GM23338 (cell line): ENCODE results near the gene TBX1. TPM values are rescaled to one million over a fixed set of nuclear protein-coding genes. Genes with fewer than 3 reads are reported as not detected.
A peak's percentile ranks its signal among the peaks of the same experiment; 100 is the strongest.

Experiments
- ATAC-seq: fragments of 200-7000 bp; cut with Tn5 transposase; 3 replicates; pipeline ENCODE4 v1.9.1; 2020
- DNase-seq: peaks from one replicate; pipeline ENCODE4 v3.0.0-alpha.2; 2015; ENCODE audit warnings: low spot score
- H2AFZ ChIP-seq: fragments of 200-600 bp; sonication (generic); 2 replicates; pipeline ENCODE4 v1.8.0; 2016; ENCODE audit warnings: antibody characterized with exemption, mild to moderate bottlenecking, moderate library complexity
- H3F3A ChIP-seq: fragments of 200-600 bp; sonication (generic); replicated peaks from 2 replicates; pipeline ENCODE4 v1.8.0; 2017; ENCODE audit warnings: antibody characterized with exemption, mixed run types, low read depth
- H3K27ac ChIP-seq: fragments of 200-600 bp; sonication (generic); 2 replicates; pipeline ENCODE4 v1.6.1; 2016; ENCODE audit warnings: low read depth
- H3K27me3 ChIP-seq: fragments of 200-600 bp; sonication (generic); 2 replicates; pipeline ENCODE4 v1.8.0; 2016; ENCODE audit warnings: mild to moderate bottlenecking, mixed run types, moderate library complexity; ENCODE audit not compliant: insufficient read depth
- H3K36me3 ChIP-seq: fragments of 200-600 bp; sonication (generic); 2 replicates; pipeline ENCODE4 v1.8.0; 2016; ENCODE audit warnings: mild to moderate bottlenecking; ENCODE audit not compliant: insufficient read depth
- H3K4me1 ChIP-seq: fragments of 200-600 bp; sonication (generic); 2 replicates; pipeline ENCODE4 v1.8.0; 2016; ENCODE audit warnings: mild to moderate bottlenecking, moderate library complexity; ENCODE audit not compliant: insufficient read depth
- H3K4me2 ChIP-seq: fragments of 200-600 bp; sonication (generic); 2 replicates; pipeline ENCODE4 v1.7.1; 2017; ENCODE audit warnings: mixed run types
- H3K4me3 ChIP-seq: fragments of 200-600 bp; sonication (generic); 2 replicates; pipeline ENCODE4 v1.6.1; 2016; ENCODE audit warnings: mixed run types
- H3K79me2 ChIP-seq: fragments of 200-600 bp; sonication (generic); replicated peaks from 2 replicates; pipeline ENCODE4 v1.8.0; 2017; ENCODE audit warnings: mild to moderate bottlenecking; ENCODE audit not compliant: insufficient read depth
- H3K9me2 ChIP-seq: fragments of 200-600 bp; sonication (generic); 2 replicates; pipeline ENCODE4 v1.8.0; 2017; ENCODE audit not compliant: insufficient read depth
- H4K20me1 ChIP-seq: fragments of 200-600 bp; sonication (generic); replicated peaks from 2 replicates; pipeline ENCODE4 v1.8.0; 2017; ENCODE audit warnings: mild to moderate bottlenecking; ENCODE audit not compliant: insufficient read depth
- H3K27ac Mint-ChIP-seq: 2 replicates; pipeline ENCODE4 v1.8.0; 2020; ENCODE audit warnings: inconsistent platforms, mild to moderate bottlenecking, moderate library complexity, mixed read lengths
- H3K27me3 Mint-ChIP-seq: 3 replicates; pipeline ENCODE4 v1.8.0; 2022; ENCODE audit warnings: low read depth, mild to moderate bottlenecking, moderate library complexity, mixed read lengths, inconsistent platforms; ENCODE audit not compliant: insufficient read depth, poor library complexity
- H3K36me3 Mint-ChIP-seq: 3 replicates; pipeline ENCODE4 v1.8.0; 2021; ENCODE audit warnings: low read depth, mild to moderate bottlenecking, inconsistent platforms, moderate library complexity, mixed read lengths
- H3K4me1 Mint-ChIP-seq: 3 replicates; pipeline ENCODE4 v1.8.0; 2020; ENCODE audit warnings: mild to moderate bottlenecking, inconsistent platforms, mixed read lengths
- H3K4me3 Mint-ChIP-seq: 3 replicates; pipeline ENCODE4 v1.8.0; 2021; ENCODE audit warnings: moderate library complexity, mild to moderate bottlenecking, inconsistent platforms, mixed read lengths
- H3K9me3 Mint-ChIP-seq: 3 replicates; pipeline ENCODE4 v1.8.0; 2020; ENCODE audit warnings: moderate library complexity, mild to moderate bottlenecking, inconsistent platforms, mixed read lengths
- CREB1 ChIP-seq: fragments of 250-450 bp; sonication (Bioruptor Pico); IDR thresholded peaks from 2 replicates; pipeline ENCODE4 v1.5.0; 2020; ENCODE audit warnings: low read depth, mild to moderate bottlenecking, moderate library complexity
- CTCF ChIP-seq, 2 experiments: fragments of 200-600 bp in 1 of 2; sonication (generic) in 1 of 2; conservative IDR thresholded peaks; 2 replicates each; pipeline versions ENCODE4 v1.5.1 to v1.6.1; 2016 to 2017; ENCODE audit warnings: antibody characterized with exemption in 2 of 2, low read depth in 2 of 2, mild to moderate bottlenecking in 2 of 2, moderate library complexity in 1 of 2
- ETS1 ChIP-seq: IDR thresholded peaks from 2 replicates; pipeline ENCODE4 v1.6.1; 2016; ENCODE audit warnings: antibody characterized with exemption
- EZH2 ChIP-seq: fragments of 200-600 bp; sonication (generic); IDR thresholded peaks from one replicate; pipeline ENCODE4 v1.8.0; 2017; ENCODE audit warnings: antibody characterized with exemption, mild to moderate bottlenecking, low read depth; ENCODE audit not compliant: unreplicated experiment
- EZH2phosphoT487 ChIP-seq: fragments of 200-600 bp; sonication (generic); IDR thresholded peaks from one replicate; pipeline ENCODE4 v1.8.1; 2018; ENCODE audit warnings: antibody characterized with exemption; ENCODE audit not compliant: unreplicated experiment
- JUNB ChIP-seq: IDR thresholded peaks from one replicate; pipeline ENCODE4 v1.6.1; 2016; ENCODE audit warnings: antibody characterized with exemption; ENCODE audit not compliant: unreplicated experiment
- NANOG ChIP-seq: IDR thresholded peaks from 2 replicates; pipeline ENCODE4 v1.6.1; 2016; ENCODE audit warnings: antibody characterized with exemption, borderline replicate concordance
- REST ChIP-seq: IDR thresholded peaks from one replicate; pipeline ENCODE4 v1.6.1; 2018; ENCODE audit warnings: antibody characterized with exemption; ENCODE audit not compliant: unreplicated experiment
- STAT1 ChIP-seq: IDR thresholded peaks from one replicate; pipeline ENCODE4 v1.6.1; 2016; ENCODE audit warnings: antibody characterized with exemption; ENCODE audit not compliant: unreplicated experiment
- ZNF114 ChIP-seq: fragments of 250-450 bp; sonication (Bioruptor Pico); IDR thresholded peaks from 2 replicates; pipeline ENCODE4 v1.5.0; 2020; ENCODE audit warnings: mild to moderate bottlenecking, moderate library complexity
- ZNF331 ChIP-seq: fragments of 250-450 bp; sonication (Bioruptor Pico); IDR thresholded peaks from 2 replicates; pipeline ENCODE4 v1.5.0; 2020; ENCODE audit warnings: low read depth, mild to moderate bottlenecking, moderate library complexity
- ZNF462 ChIP-seq: fragments of 250-450 bp; sonication (Bioruptor Pico); IDR thresholded peaks from 2 replicates; pipeline ENCODE4 v1.5.0; 2020; ENCODE audit warnings: mild to moderate bottlenecking, moderate library complexity
- polyA plus RNA-seq: library from polyadenylated mRNA; unstranded; fragments of >200 nt; fragmentation: Nextera tagmentation; extraction: Ambion mirVana; gene quantifications from 2 replicates; pipeline ENCODE4 v1.2.1, GENCODE V29; 2016
- total RNA-seq: library from RNA; depleted of rRNA; stranded (reverse); fragments of >200 nt; shearing (Covaris generic); gene quantifications from 2 replicates; pipeline ENCODE4 v1.2.3, GENCODE V29; 2014

Gene TBX1
- total and polyA plus RNA-seq, 2 experiments from 2014 or later: 0.19 to 0.66 TPM

- no peak for TF ChIP-seq ZNF462 (CRISPR knock-in tag)
Observed at GRCh38 chr22:19729507-19729906, 31.1 kb upstream of the TBX1 start (continued).

GRCh38 chr22:19730198-19730597 lies 30.4 kb upstream of the TBX1 start:
- no peak for DNase-seq
- Mint-ChIP-seq H3K9me3 (peaks cover 12% of the 10 kb centered on the region), H3K4me3 (peak overlapping the region; percentile 65; the same call in 1 of the 3 replicates), H3K4me1 (peaks cover 8% of the 10 kb centered on the region; the same call in 1 of the 3 replicates), H3K27ac (no peak overlapping the region), H3K36me3 (peaks cover 2% of the 10 kb centered on the region; the same call in 1 of the 3 replicates), H3K27me3 (peaks cover 64% of the 10 kb centered on the region)
- Histone ChIP-seq H3K4me3 (peak overlapping the region; percentile 59; the same call in 1 of the 2 replicates), H3K27me3 (peaks cover 22% of the 10 kb centered on the region), H3K79me2 (no peaks in the 10 kb centered on the region), H3K4me1 (no peaks in the 10 kb centered on the region; the same call in 1 of the 2 replicates), H3F3A (no peaks in the 10 kb centered on the region), H2AFZ (peak overlapping the region; percentile 84; the same call in 1 of the 2 replicates), H4K20me1 (no peaks in the 10 kb centered on the region), H3K27ac (no peak overlapping the region), H3K4me2 (peak overlapping the region; percentile 84; the same call in 1 of the 2 replicates), H3K36me3 (no peaks in the 10 kb centered on the region), H3K9me2 (no peaks in the 10 kb centered on the region)
- peak; percentile 10; the same call in 1 of the 3 replicates for ATAC-seq
- TF ChIP-seq CREB1 (CRISPR knock-in tag) (no peak), NANOG (no peak), ZNF114 (CRISPR knock-in tag) (no peak), REST (no peak), CTCF (conservative IDR thresholded peaks at IDR 0.05; ENCODE audit: low read depth in 2 of 2) (no peak), JUNB (no peak), STAT1 (no peak), EZH2 (no peak), EZH2phosphoT487 (no peak), ETS1 (no peak), ZNF331 (CRISPR knock-in tag) (no peak)
